SW 1271 (cell line): ENCODE measurements around the gene DOK7.

ENCODE experiments used
- DNase-seq, 2 experiments: peaks; one replicate each; lab custom pipeline; 2025; lab: John Stamatoyannopoulos, UW

The DOK7 gene

DNA sequence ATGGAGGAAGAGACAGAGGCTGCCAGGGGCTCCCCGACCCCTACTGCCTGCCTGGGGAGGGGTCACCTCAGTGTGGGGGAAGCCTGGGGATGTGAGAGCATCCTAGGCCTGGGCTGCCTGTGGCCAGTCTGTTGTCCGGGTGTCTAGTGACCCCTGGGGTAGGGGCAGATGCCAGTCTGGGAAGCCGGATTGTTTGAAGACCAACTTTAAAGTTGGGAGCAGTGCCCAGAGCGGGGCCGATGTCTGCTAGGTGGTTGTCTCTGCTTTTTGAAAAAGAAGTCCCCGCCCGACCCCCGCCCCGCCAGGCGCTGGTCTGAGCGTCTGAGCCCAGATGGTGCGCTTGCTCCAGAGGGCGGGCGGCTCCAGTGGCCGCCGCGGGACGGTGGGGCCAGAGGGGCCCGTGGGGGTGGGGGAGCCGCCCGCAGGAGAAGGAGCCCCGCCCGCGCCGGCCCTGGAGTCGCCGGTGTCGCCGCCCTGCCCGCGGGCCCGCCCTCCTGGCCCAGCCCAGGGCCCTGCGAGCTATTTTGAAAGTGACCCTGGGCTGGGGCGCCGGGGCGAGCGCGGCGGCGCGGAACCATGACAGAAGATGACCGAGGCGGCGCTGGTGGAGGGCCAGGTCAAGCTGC, at the start of gene DOK7:
DOK7 (plus strand) TSS at position 517 of the 626 bp plus-strand sequence; CDS start at position 587, 70 bp downstream.
- DNase-seq, result no peak

- DNase-seq, result no peak
These were observed 49.3 kb upstream of the DOK7 start for GRCh38 chr4:3413675-3414420.

- no peak for DNase-seq
These were observed 48.5 kb upstream of the DOK7 start for GRCh38 chr4:3414421-3415279.

- DNase-seq, result no peak
These were observed 47.5 kb upstream of the DOK7 start for GRCh38 chr4:3415471-3416141.

DNA sequence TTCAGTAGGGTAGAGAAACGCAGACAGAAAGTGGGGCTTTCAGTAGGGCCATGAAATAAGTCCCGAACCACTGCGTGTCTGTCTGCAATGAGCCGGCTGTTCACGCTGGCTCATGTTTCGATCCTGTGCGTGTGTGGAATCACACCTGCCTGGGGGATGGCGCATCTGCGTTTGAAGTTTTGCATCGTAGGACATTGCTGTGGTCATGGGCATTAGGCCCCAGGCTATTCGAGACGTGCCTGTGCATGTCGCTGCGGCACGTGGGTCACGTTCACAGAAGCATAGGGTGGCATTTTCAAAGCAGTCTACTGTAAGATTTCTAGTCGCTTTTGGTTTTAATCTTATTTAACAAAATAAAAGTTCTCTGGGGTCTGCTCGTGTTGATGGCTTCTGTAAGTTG, 46.8 kb upstream of the DOK7 start:
- no peak for DNase-seq

GRCh38 chr4:3416821-3417221, 46.3 kb upstream of the DOK7 start:
- DNase-seq, result no peak

DNA sequence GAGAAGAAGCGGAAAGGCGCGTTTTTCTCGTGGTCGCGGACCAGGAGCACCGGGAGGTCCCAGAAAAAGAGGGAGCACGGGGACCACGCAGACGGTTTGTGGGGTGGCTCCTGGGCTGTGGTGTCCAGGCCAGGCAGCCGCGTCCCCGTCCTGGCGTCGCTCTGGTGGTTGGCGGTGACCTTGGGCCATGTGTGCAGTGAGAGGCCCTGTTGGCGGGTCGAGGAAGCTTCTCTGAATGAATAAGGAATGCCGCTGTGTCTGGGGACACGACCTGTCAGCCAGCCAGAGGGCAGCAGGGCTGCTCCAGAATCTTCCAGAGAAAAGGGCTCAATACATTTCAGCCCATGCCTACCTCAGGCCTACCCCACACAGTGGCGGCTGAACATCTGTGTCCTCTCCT, 45.7 kb upstream of the DOK7 start:
- DNase-seq, result no peak

GRCh38 chr4:3418029-3418762, 44.9 kb upstream of the DOK7 start:
- no peak for DNase-seq

GRCh38 chr4:3419836-3420605, 43.1 kb upstream of the DOK7 start:
- no peak for DNase-seq

GRCh38 chr4:3420606-3420955, 42.5 kb upstream of the DOK7 start:
- no peak for DNase-seq

DNA sequence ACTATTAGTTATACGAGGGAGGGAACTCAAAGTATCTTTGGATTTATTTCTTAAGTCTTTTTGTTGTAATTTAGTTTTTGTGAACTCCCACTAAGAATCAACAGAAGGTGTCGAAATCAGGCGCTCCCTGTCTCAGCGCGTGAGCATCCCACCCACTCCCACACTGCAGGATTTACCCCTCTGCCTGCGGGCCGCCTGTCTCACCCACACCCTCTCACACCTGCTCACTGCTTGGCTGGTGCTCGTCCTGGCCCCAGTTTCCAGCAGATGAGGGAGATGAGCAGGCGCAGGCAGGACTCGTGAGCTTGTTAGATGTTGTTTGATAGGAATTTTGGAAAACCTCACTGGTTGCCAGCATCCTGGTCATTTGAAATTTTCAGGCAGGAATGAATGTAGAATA, 42.1 kb upstream of the DOK7 start:
- no peak for DNase-seq

DNA sequence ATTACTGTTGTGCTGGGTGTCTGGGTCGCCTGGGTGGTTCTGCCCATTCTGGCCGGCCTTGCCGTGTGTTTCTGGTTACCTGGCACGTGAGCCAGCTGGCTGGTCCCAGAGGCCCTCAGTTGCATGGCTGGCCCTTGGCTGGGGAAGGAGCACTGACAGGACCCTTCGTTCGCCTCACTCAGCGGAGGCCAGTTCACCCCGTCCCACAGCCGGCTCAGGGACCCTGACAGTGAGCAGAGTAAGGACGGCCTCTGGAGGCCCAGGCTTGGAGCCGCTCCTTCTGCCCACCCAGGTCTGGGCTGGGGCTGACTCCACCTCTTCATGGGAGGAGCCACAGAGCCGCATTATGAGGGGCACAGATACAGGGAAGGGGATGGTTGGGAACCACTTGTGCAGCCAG, 41.6 kb upstream of the DOK7 start:
- no peak for DNase-seq

DNA sequence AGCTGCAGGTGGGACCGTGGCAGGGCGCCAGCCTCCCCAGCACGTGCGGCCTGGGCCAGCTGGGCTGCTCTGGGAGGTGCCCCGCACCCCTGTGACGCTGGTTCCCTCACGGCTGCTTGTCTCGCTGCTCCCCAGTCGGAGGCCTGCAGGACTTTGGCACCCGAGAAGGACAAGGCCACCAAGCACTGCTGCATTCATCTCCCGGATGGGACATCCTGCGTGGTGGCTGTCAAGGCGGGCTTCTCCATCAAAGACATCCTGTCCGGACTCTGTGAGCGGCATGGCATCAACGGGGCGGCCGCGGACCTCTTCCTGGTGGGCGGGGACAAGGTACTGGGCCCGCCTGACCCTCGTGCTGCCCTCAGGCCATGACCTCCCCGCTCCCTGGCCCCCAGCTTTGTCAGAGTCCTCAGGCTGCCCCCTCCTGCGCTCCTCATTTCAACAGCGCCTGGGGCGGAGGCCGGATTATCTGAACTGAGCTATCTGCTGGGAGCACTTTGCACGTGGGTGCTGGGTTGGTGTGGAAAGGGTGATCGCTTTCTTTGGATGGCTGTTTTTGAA, 40.8 kb upstream of the DOK7 start:
- DNase-seq, result no peak

GRCh38 chr4:3422808-3423297, 40.3 kb upstream of the DOK7 start:
- no peak for DNase-seq

DNA sequence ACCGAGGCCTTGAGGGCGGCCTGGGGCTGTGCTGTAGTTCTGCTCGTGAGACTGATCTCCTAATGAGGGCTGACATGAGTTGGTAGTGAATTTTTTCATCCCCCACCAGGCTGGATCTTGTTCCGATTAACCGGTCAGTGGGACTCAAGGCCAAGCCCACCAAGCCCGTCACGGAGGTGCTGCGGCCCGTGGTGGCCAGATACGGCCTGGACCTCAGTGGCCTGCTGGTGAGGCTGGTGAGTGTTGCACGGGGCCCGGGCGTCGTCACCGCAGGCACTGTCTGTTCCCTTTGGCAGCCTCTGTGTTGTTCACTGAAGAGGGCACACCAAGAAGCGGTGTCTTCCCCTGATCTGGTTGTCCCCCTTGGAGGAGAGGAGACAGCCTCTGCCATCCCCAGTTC, 39.7 kb upstream of the DOK7 start:
- DNase-seq, result no peak

- no peak for DNase-seq
These were observed 39.2 kb upstream of the DOK7 start for GRCh38 chr4:3423952-3424351.

- no peak for DNase-seq
These were observed 38.5 kb upstream of the DOK7 start for GRCh38 chr4:3424522-3425095.

DNA sequence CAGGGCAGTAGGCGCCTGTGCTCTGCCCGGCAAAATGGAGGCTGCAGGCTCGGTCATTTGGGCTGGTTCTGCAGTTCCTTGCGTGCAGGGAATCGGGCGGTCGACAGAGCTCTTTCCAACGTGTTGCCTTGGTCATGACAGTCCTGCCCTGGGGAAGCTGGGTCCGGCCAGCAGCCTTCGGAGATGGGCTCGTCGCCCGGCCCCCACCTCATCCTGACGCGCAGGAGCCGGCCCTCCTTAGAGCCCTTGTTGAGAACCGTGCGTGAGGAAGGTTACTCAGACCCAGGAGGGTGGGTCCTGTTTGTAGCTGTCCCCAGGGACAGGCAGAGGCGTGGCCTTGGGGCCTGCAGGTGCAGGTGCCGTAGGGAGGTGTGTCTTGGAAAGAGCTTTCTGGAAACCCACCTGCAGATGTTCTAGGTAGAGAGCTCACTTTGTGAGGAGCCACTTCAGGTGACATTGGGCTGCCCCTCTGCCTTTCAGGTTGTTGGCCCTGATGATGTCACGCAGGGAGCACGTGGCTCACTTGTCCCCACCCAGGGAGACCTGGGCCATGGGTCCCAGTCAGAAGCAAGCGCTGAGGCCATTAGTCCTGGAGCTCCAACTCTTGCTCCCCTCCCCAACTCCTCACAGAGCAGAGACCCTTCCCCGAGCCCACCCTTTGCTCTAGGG, 36.5 kb upstream of the DOK7 start:
- no peak for DNase-seq

- DNase-seq, result no peak
These were observed 36.0 kb upstream of the DOK7 start for GRCh38 chr4:3427134-3427476.
